Body of pancreas (tissue), 4 donors: ENCODE measurements around the gene ZFAND3. TPM values are rescaled to one million over a fixed set of nuclear protein-coding genes. Genes with fewer than 3 reads are reported as not detected.

Source experiments
- ATAC-seq: fragments of 150-250 bp; one replicate; pipeline ENCODE4 v1.9.1; 2016
- DNase-seq, 4 donors: peaks; one replicate each; pipeline ENCODE4 v3.0.0-alpha.2; 2019
- H3K27ac ChIP-seq, 4 donors: fragments of 200-600 bp; sonication (generic); 1 replicate in 3 of 4; 2 replicates in 1 of 4; pipeline versions ENCODE4 v1.5.1 to v1.6.1; 2016 to 2019; ENCODE audit warnings: mild to moderate bottlenecking in 1 of 4, mixed read lengths in 1 of 4, moderate library complexity in 1 of 4
- H3K27me3 ChIP-seq, 2 donors: fragments of 200-600 bp; sonication (generic); one replicate each; pipeline ENCODE4 v1.6.0; 2016; ENCODE audit warnings: mild to moderate bottlenecking in 1 of 2
- H3K36me3 ChIP-seq, 2 donors: fragments of 200-600 bp; sonication (generic); replicated peaks in 1 of 2; 2 replicates each; pipeline ENCODE4 v1.5.1; 2016; ENCODE audit warnings: low read depth in 2 of 2; ENCODE audit not compliant: insufficient read depth in 1 of 2
- H3K4me1 ChIP-seq: fragments of 200-600 bp; sonication (generic); one replicate; pipeline ENCODE4 v1.6.0; 2016
- H3K4me3 ChIP-seq, 2 donors: fragments of 200-600 bp; sonication (generic); 1 replicate in 1 of 2; 2 replicates in 1 of 2; pipeline ENCODE4 v1.5.1; 2016 to 2019
- H3K9me3 ChIP-seq, 3 donors: fragments of 200-600 bp; sonication (generic); 1 replicate in 2 of 3; 2 replicates in 1 of 3; pipeline ENCODE4 v1.5.1; 2016
- CTCF ChIP-seq, 7 experiments: fragments of 450-650 bp in 4 of 7; fragments of 200-600 bp in 3 of 7; sonication (generic) in 3 of 7; IDR thresholded peaks; one replicate each; pipeline ENCODE4 v1.5.1; 2016 to 2019; ENCODE audit warnings: antibody characterized with exemption in 7 of 7
- POLR2A ChIP-seq, 3 donors: fragments of 450-650 bp; IDR thresholded peaks; one replicate each; pipeline ENCODE4 v1.6.1; 2016; ENCODE audit warnings: antibody characterized with exemption in 3 of 3, mild to moderate bottlenecking in 2 of 3
- WGBS, 2 donors: methylation state at CpG; one replicate each; pipeline ENCODE4 v1.1.5; 2017; 5-methylcytosine and 5-hydroxymethylcytosine counted together
- intact Hi-C: fragments of 100-400 bp; cut with DNase I; formaldehyde crosslinking; loops from one replicate; pipeline ENCODE4 v1.15.1; 2023
- total RNA-seq, 2 donors: library from RNA; depleted of rRNA; stranded (reverse); fragments of >200 nt; gene quantifications; one replicate each; pipeline ENCODE4 v1.1.0, GENCODE V29; 2016

ZFAND3 gene
- total RNA-seq, 2 donors from 2014 or later, result 20.8 to 27.0 TPM

GRCh38 chr6:38141716-38142115, 322.2 kb downstream of the ZFAND3 start:
- no peak for TF ChIP-seq CTCF (IDR thresholded peaks at IDR 0.05)
- no peak for TF ChIP-seq POLR2A (IDR thresholded peaks at IDR 0.05)
- intact Hi-C loops, result no loop called here
- DNase-seq, result no peak

GRCh38 chr6:38142178-38142902, 322.8 kb downstream of the ZFAND3 start:
- H3K4me1 ChIP-seq, result no peaks in the 10 kb centered on the region
- no peak overlapping the region for H3K27ac ChIP-seq
- H3K36me3 ChIP-seq, result no peaks in the 10 kb centered on the region
- no peak overlapping the region for H3K4me3 ChIP-seq
- H3K9me3 ChIP-seq, result no peaks in the 10 kb centered on the region
- 90 to 95% methylated on average over 7 of the region's 7 CpGs for WGBS, 2 donors
- H3K27me3 ChIP-seq, result no peaks in the 10 kb centered on the region
- DNase-seq (no peak), ATAC-seq (no peak)
- TF ChIP-seq CTCF (IDR thresholded peaks at IDR 0.05) (no peak), POLR2A (IDR thresholded peaks at IDR 0.05) (no peak)
- intact Hi-C loops, result no loop called here

More at GRCh38 chr6:38141716-38142115, 322.2 kb downstream of the ZFAND3 start:
- no peaks in the 10 kb centered on the region for H3K36me3 ChIP-seq
- ATAC-seq, result no peak
- no peaks in the 10 kb centered on the region for H3K27me3 ChIP-seq
- 90 to 96% methylated on average over 6 of the region's 6 CpGs for whole genome bisulfite sequencing, 2 donors
- H3K27ac ChIP-seq, result no peak overlapping the region
- no peaks in the 10 kb centered on the region for H3K4me1 ChIP-seq
- H3K4me3 ChIP-seq, result no peak overlapping the region
- H3K9me3 ChIP-seq, result no peaks in the 10 kb centered on the region

- DNase-seq (no peak), ATAC-seq (no peak)
- Histone ChIP-seq H3K27ac (no peak overlapping the region), H3K36me3 (no peaks in the 10 kb centered on the region), H3K4me1 (no peaks in the 10 kb centered on the region), H3K27me3 (no peaks in the 10 kb centered on the region), H3K9me3 (no peaks in the 10 kb centered on the region), H3K4me3 (no peak overlapping the region)
- intact Hi-C loops, result no loop called here
- 82 to 92% methylated on average over 8 of the region's 8 CpGs for WGBS, 2 donors
- TF ChIP-seq POLR2A (IDR thresholded peaks at IDR 0.05) (no peak), CTCF (IDR thresholded peaks at IDR 0.05) (no peak)
These were observed 323.9 kb downstream of the ZFAND3 start for GRCh38 chr6:38143191-38144150.

- ATAC-seq (no peak), DNase-seq (no peak)
- peaks cover 7% of the 10 kb centered on the region for H3K4me1 ChIP-seq
- intact Hi-C loops, result no loop called here
- 93 to 94% methylated on average over 4 to 5 of the region's 5 CpGs for WGBS, 2 donors
- no peaks in the 10 kb centered on the region for H3K36me3 ChIP-seq
- H3K27me3 ChIP-seq, result no peaks in the 10 kb centered on the region
- TF ChIP-seq POLR2A (IDR thresholded peaks at IDR 0.05) (no peak), CTCF (IDR thresholded peaks at IDR 0.05) (no peak)
- H3K4me3 ChIP-seq, result no peak overlapping the region
- no peak overlapping the region for H3K27ac ChIP-seq
- no peaks in the 10 kb centered on the region for H3K9me3 ChIP-seq
These were observed 324.9 kb downstream of the ZFAND3 start for GRCh38 chr6:38144365-38144945.
